PC-3 (cell line): ENCODE measurements around the gene DYNC1LI1. TPM values are rescaled to one million over a fixed set of nuclear protein-coding genes. Genes with fewer than 3 reads are reported as not detected.

Experiments used
- ATAC-seq: fragments of 200-7000 bp; cut with Tn5 transposase; 2 replicates; pipeline ENCODE4 v1.9.1; 2020; ENCODE audit warnings: mild to moderate bottlenecking, moderate library complexity
- Bru-seq: library from RNA; stranded (reverse); fragments of 400-500 nt; gene quantifications from one replicate; lab custom pipeline; 2021; lab: Mats Ljungman, UMichigan
- BruChase-seq, 2 experiments: library from RNA; stranded (reverse); fragments of 400-500 nt; gene quantifications; one replicate each; lab custom pipeline; 2021; lab: Mats Ljungman, UMichigan
- BruUV-seq: library from RNA; stranded (reverse); fragments of 400-500 nt; replicated peaks from 2 replicates; lab custom pipeline; 2021; lab: Mats Ljungman, UMichigan
- CTCF ChIA-PET: fragments of 300-600 bp; sonication (Branson Sonifier 250); formaldehyde crosslinking; loops from one replicate; lab custom pipeline; 2022; ENCODE audit warnings: antibody characterized with exemption; lab: Charles Lee
- POLR2A ChIA-PET: fragments of 300-600 bp; sonication (Branson Sonifier 250); formaldehyde crosslinking; loops from one replicate; lab custom pipeline; 2022; ENCODE audit warnings: antibody characterized with exemption; ENCODE audit not compliant: unreplicated experiment; lab: Charles Lee
- DNase-seq: peaks from one replicate; pipeline ENCODE4 v3.0.0-alpha.2; 2015
- H2AFZ ChIP-seq: fragments of 300-600 bp; sonication (generic); 2 replicates; pipeline ENCODE4 v1.6.0; 2016; ENCODE audit warnings: antibody characterized with exemption, low read length
- H3F3A ChIP-seq: fragments of 300-600 bp; sonication (generic); one replicate; pipeline ENCODE4 v1.6.0; 2017; ENCODE audit warnings: antibody characterized with exemption, low read length, control low read depth, mild to moderate bottlenecking; ENCODE audit not compliant: unreplicated experiment
- H3K27ac ChIP-seq: fragments of 300-600 bp; sonication (generic); 2 replicates; pipeline ENCODE4 v1.5.1; 2016; ENCODE audit warnings: mild to moderate bottlenecking, low read length
- H3K27me3 ChIP-seq: fragments of 300-600 bp; sonication (generic); 2 replicates; pipeline ENCODE4 v1.6.1; 2016; ENCODE audit warnings: low read length, mixed read lengths
- H3K36me3 ChIP-seq: fragments of 300-600 bp; sonication (generic); 2 replicates; pipeline ENCODE4 v1.6.1; 2016; ENCODE audit warnings: low read depth, mixed run types, low read length, mixed read lengths
- H3K4me1 ChIP-seq: fragments of 300-600 bp; sonication (generic); 2 replicates; pipeline ENCODE4 v1.5.1; 2016; ENCODE audit warnings: low read length; ENCODE audit not compliant: insufficient read depth
- H3K4me2 ChIP-seq: fragments of 300-600 bp; sonication (generic); 2 replicates; pipeline ENCODE4 v1.6.0; 2016; ENCODE audit warnings: low read length
- H3K4me3 ChIP-seq: fragments of 300-600 bp; sonication (generic); 2 replicates; pipeline ENCODE4 v1.5.1; 2016; ENCODE audit warnings: mild to moderate bottlenecking, low read length, mixed read lengths
- H3K79me2 ChIP-seq: fragments of 300-600 bp; sonication (generic); 2 replicates; pipeline ENCODE4 v1.6.1; 2017; ENCODE audit warnings: low read length, mixed read lengths
- H3K9ac ChIP-seq: fragments of 300-600 bp; sonication (generic); 2 replicates; pipeline ENCODE4 v1.6.0; 2016; ENCODE audit warnings: mild to moderate bottlenecking, low read length
- H3K9me2 ChIP-seq: fragments of 300-600 bp; sonication (generic); replicated peaks from 2 replicates; pipeline ENCODE4 v1.6.1; 2016; ENCODE audit warnings: mixed run types, low read length, mixed read lengths
- H3K9me3 ChIP-seq: fragments of 300-600 bp; sonication (generic); 2 replicates; pipeline ENCODE4 v1.6.1; 2016; ENCODE audit warnings: low read length, mixed read lengths
- H4K20me1 ChIP-seq: fragments of 300-600 bp; sonication (generic); 2 replicates; pipeline ENCODE4 v1.6.1; 2016; ENCODE audit warnings: low read length, mixed read lengths
- CTCF ChIP-seq: fragments of 300-600 bp; sonication (generic); conservative IDR thresholded peaks from 2 replicates; pipeline ENCODE4 v1.5.1; 2017; ENCODE audit warnings: antibody characterized with exemption, low read depth, mild to moderate bottlenecking, low read length
- EZH2 ChIP-seq: fragments of 300-600 bp; sonication (generic); IDR thresholded peaks from one replicate; pipeline ENCODE4 v1.6.1; 2017; ENCODE audit warnings: antibody characterized with exemption, mild to moderate bottlenecking, low read length; ENCODE audit not compliant: unreplicated experiment
- EZH2phosphoT487 ChIP-seq: fragments of 300-600 bp; sonication (generic); IDR thresholded peaks from 2 replicates; pipeline ENCODE4 v1.6.1; 2018; ENCODE audit warnings: mild to moderate bottlenecking, antibody characterized with exemption, low read length, borderline replicate concordance
- intact Hi-C: fragments of 100-400 bp; cut with micrococcal nuclease; formaldehyde crosslinking; loops from 2 replicates; pipeline ENCODE4 v1.9.0; 2023
- long read RNA-seq: library from polyadenylated mRNA; unstranded; transcript quantifications from one replicate; pipeline ENCODE4 v2.0.0, GENCODE V29; 2021; ENCODE audit not compliant: unreplicated experiment
- total RNA-seq: library from RNA; depleted of rRNA; stranded (reverse); fragments of >200 nt; gene quantifications from 2 replicates; pipeline ENCODE4 v1.2.3, GENCODE V29; 2014; rRNA removed

DYNC1LI1 gene
- total RNA-seq (44.2 and 55.6 TPM in 2 replicates), Bru-seq, nascent RNA (percentile 82 among the genes with signal in this experiment), BruChase-seq, experiment 1, labeled RNA remaining after a 6-hour chase (percentile 80 among the genes with signal in this experiment), BruChase-seq, experiment 2, labeled RNA remaining after a 2-hour chase (percentile 78 among the genes with signal in this experiment)
- long read RNA-seq, transcript DYNC1LI1-201 (13 exons, 2,504 nt) = major isoform, 58 of 76 reads
- long read RNA-seq, partial matches to known transcripts = 9 of 76 reads
- long read RNA-seq, other reads (novel, unspliced or antisense) = 9 of 76 reads

GRCh38 chr3:32570421-32571191, at the start of gene DYNC1LI1:
Gene DYNC1LI1 (minus strand): TSS chr3:32570858. CDS start chr3:32570770, 88 bp downstream.
- H3K9me3 ChIP-seq = no peaks in the 10 kb centered on the region
- BruUV-seq = no TSS peak
- peak within 1 kb of the TSS; percentile 85 for H2AFZ ChIP-seq
- peak within 1 kb of the TSS; percentile 80 for H3K27ac ChIP-seq
- H3K79me2 ChIP-seq = peaks cover 63% of the 10 kb centered on the region
- TF ChIP-seq CTCF (no peak), EZH2 (no peak), EZH2phosphoT487 (no peak)
- POLR2A ChIA-PET = interaction anchor here (0.6 kb wide), 1 partner anchor 1231 kb away, joined by 6 read pairs; no protein-coding TSS in a partner anchor
- H3F3A ChIP-seq = no peaks in the 10 kb centered on the region
- peak within 1 kb of the TSS; percentile 94 for H3K4me2 ChIP-seq
- peaks cover 20% of the 10 kb centered on the region for H4K20me1 ChIP-seq
- ATAC-seq (peak; percentile 88), DNase-seq (peak; percentile 95)
- peak within 1 kb of the TSS; percentile 82 for H3K4me3 ChIP-seq
- no peaks in the 10 kb centered on the region for H3K27me3 ChIP-seq
- CTCF ChIA-PET = interaction anchor here (1.1 kb wide), 1 partner anchor 55 kb away, joined by 3 read pairs; no protein-coding TSS in a partner anchor
- H3K4me1 ChIP-seq = peaks cover 24% of the 10 kb centered on the region
- H3K9ac ChIP-seq = peak within 1 kb of the TSS; percentile 97
- intact Hi-C loops = loop anchor here (5.0 kb wide), 1 partner anchor 92 kb away; no protein-coding TSS in a partner anchor
- no peaks in the 10 kb centered on the region; the same call in 1 of the 2 replicates for H3K36me3 ChIP-seq
- no peaks in the 10 kb centered on the region for H3K9me2 ChIP-seq

- Histone ChIP-seq H3K9ac (no peak overlapping the region), H4K20me1 (no peaks in the 10 kb centered on the region), H3K4me2 (no peak overlapping the region), H3K4me3 (no peak overlapping the region), H3F3A (no peaks in the 10 kb centered on the region), H3K27ac (no peak overlapping the region), H3K9me3 (no peaks in the 10 kb centered on the region), H3K4me1 (peaks cover 25% of the 10 kb centered on the region), H3K79me2 (no peaks in the 10 kb centered on the region), H3K36me3 (no peaks in the 10 kb centered on the region), H3K27me3 (no peaks in the 10 kb centered on the region), H2AFZ (no peak overlapping the region), H3K9me2 (no peaks in the 10 kb centered on the region)
- DNase-seq (no peak), ATAC-seq (no peak)
- intact Hi-C loops = loop anchor here (5.0 kb wide), 1 partner anchor 37 kb away; no protein-coding TSS in a partner anchor
- CTCF ChIA-PET = no interaction called here
- POLR2A ChIA-PET = no interaction called here
- TF ChIP-seq EZH2 (no peak), CTCF (no peak), EZH2phosphoT487 (no peak)
- BruUV-seq = no TSS peak
Observed at GRCh38 chr3:32619395-32619794, 48.7 kb upstream of the DYNC1LI1 start.
